NCI-H2196 treated with DMSO at 0.1 percent for 48 hours (cell line): ENCODE results near the gene SNAPC1.

Source experiments
- DNase-seq: peaks from one replicate; lab custom pipeline; 2025; ENCODE audit not compliant: unreplicated experiment; lab: John Stamatoyannopoulos, UW

SNAPC1 gene

GRCh38 chr14:61811882-61812346 is 49.7 kb downstream of the SNAPC1 start:
- no peak for DNase-seq

GRCh38 chr14:61812347-61813095 is 50.3 kb downstream of the SNAPC1 start, which contains the start of gene SYT16:
SYT16 (plus strand) TSS chr14:61812703.
- DNase-seq: no peak

GRCh38 chr14:61813096-61813606 is 50.9 kb downstream of the SNAPC1 start:
- no peak for DNase-seq

GRCh38 chr14:61822458-61822857 is 60.2 kb downstream of the SNAPC1 start:
- no peak for DNase-seq

- DNase-seq: no peak
Measured at GRCh38 chr14:61832783-61833182, 70.6 kb downstream of the SNAPC1 start.

GRCh38 chr14:61836184-61836583 is 74.0 kb downstream of the SNAPC1 start:
- no peak for DNase-seq

GRCh38 chr14:61836807-61837206 is 74.6 kb downstream of the SNAPC1 start:
- no peak for DNase-seq

GRCh38 chr14:61837336-61838229 is 75.4 kb downstream of the SNAPC1 start:
- DNase-seq: peak; percentile 53

- DNase-seq: no peak
Measured at GRCh38 chr14:61838661-61839245, 76.5 kb downstream of the SNAPC1 start.

GRCh38 chr14:61839507-61839906 is 77.3 kb downstream of the SNAPC1 start:
- no peak for DNase-seq

- no peak for DNase-seq
Measured at GRCh38 chr14:61841145-61841544, 78.9 kb downstream of the SNAPC1 start.
